ENCODE measurements around the gene ERGIC3.
"Not testable (repeated sequence)": the region's sequence is repeated elsewhere in the genome, so short reads cannot be mapped to it uniquely, and the experiment has no call there.

Gene ERGIC3

GRCh38 chr20:35523298-35523888 lies 18.5 kb upstream of the ERGIC3 start:
- DNase-seq = peak in 1 of 4 experiments; percentile 15

GRCh38 chr20:35525639-35526038 lies 16.2 kb upstream of the ERGIC3 start:
- no peak for DNase-seq

DNA sequence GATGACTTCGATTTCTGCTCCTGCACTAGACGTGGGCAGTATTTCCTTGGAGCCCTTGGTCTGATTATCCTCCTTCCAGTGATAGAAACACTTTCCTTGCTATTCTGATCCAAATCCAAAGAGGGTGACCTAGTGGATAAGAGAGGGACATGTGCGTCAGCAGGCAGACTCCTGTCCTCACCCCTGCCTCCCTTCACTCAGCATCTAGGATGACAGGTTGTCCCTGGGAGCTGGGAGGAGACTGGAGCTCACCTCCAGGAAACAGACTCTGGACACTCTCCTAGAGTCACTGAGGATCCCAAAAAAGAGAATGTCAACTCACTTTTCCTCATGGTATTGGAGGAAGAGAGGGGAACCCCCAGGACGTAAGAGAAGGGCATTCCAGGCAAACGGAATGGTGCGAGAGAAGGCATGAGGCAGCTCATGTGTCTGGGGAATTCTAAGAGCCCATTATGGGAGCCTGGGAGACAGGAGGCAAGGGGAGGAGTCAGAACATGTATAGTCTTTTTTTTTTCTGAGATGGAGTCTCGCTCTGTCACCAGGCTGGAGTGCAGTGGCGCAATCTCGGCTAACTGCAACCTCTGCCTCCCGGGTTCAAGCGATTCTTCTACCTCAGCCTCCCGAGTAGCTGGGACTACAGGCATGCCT lies 14.6 kb upstream of the ERGIC3 start:
- no peak for DNase-seq

DNA sequence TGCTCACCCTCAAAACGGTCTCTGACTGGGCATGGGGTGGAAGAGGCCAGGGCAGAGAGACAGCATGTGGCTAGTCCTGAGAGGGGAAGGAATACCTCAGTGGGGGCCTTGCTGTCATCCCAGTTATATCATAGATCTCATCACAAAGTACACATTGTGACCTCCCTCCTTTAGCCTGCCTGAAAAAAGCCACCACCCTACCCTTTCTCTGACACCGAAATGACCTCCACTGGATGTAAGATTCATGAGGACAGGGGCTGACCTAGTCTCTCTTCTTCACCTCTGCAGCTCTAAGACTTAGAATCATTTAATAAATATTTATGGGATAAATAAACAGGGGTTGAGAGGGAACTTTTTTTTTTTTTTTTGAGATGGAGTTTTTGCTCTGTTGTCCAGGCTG lies 12.3 kb upstream of the ERGIC3 start, which contains the start of gene C20orf173:
C20orf173 (minus strand) TSS at position 101 of the 400 bp plus-strand sequence. CDS start 279 bp downstream, outside the sequence.
- no peak for DNase-seq

DNA sequence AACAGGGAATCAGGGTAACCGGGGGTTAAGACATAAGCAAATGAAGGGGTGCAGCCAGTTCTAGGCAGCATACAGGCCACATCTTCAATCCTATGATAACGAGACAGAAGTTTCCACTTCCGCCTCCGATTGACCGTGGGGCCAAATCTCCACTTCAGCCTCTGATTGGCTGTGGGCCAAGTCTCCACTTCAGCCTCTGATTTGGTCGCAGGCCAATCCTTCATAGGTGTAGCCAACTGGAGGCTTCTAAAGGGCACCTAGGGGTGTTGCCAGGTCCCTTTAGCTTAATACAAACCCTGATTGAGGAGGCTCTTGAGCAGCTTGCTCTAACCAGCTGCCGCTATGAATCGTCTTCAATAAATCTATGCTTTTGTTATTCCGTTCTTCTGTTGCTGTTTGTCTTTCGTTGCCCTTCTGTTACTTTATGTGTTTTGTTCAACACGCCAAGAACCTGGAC lies 2.1 kb upstream of the ERGIC3 start:
- DNase-seq = no peak

- no peak for DNase-seq
These were observed 628 bp upstream of the ERGIC3 start for GRCh38 chr20:35541118-35541782.

DNA sequence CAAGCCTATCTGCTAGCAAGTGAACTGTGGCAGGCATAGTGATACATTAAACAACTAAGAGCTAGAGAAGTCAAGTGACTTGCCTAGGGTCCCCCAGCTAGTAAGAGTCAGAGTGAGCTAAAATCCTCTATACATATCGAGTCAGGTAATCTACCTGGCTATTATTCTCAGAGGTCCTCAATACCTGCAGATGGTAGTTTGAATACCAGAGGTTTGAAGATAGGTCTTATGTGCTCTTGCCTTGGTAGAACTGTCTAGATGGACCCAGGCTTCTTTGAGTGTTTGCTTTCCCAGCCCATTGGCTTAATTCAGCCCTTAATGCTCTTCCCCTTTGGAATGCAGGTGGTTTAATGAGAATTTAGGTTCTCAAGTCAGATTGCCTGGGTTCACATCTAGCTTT lies 1.1 kb downstream of the ERGIC3 start:
- DNase-seq = no peak

- DNase-seq = no peak
These were observed 2.6 kb downstream of the ERGIC3 start for GRCh38 chr20:35544436-35544835.

- not testable (repeated sequence) for DNase-seq
These were observed 3.1 kb downstream of the ERGIC3 start for GRCh38 chr20:35544941-35545340.

DNA sequence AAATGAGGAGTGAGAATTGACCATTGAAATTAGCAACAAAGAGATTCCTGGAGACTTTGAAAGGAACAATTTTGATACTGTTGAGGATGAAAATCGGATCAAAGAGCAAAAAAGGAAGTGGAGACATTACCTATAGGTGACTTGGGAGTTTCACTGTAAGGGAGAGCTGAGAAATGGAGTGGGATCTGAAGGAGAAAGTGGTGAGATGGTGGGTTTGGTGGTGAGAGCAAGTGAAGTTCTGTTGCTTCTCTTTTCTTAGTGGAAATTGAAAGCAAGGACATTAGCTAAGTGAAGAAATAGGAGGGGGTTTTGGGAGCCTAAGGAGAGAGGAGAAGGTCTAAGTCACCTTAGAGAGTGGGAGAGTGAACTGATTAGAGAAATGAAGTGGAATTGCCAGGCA lies 4.2 kb downstream of the ERGIC3 start:
- DNase-seq = no peak

- DNase-seq = no peak
These were observed 5.5 kb downstream of the ERGIC3 start for GRCh38 chr20:35547329-35547728.

DNA sequence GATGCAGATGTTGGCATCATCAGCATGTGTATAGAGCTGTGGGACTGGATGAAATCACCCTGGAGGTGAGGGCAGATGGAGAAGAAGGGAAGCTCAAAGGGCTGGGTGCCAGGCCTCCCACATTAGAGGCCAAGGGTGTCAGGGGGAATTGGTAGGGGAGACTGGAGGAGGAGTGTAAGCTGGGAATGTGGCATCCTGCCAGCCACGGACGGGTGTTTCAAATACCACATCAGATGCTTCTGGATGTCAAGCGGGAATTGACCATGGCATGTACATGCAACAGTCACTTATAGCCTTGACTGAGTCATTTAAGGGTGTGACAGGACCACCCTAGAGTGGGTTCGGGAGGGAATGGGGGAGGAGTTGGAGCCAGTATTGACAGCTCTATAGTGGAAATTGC lies 9.6 kb downstream of the ERGIC3 start:
- DNase-seq = no peak

DNA sequence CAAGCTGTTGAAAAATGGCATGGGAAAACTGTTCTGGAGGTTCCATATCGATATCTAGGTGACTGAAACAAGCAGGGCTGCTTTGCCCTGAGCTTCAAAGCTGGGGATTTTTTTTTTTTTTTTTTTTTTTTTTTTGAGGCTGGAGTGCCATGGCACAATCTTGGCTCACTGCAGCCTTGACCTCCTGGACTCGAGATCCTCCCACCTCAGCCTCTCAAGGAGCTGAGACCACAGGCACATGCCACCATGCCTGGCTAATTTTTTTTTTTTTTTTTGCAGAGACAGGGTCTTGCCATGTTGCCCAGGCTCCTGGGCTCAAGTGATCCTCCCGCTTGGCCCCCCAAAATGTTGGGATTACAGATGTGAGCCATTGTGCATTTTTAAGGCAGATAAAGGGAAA lies 11.0 kb downstream of the ERGIC3 start:
- no peak for DNase-seq

DNA sequence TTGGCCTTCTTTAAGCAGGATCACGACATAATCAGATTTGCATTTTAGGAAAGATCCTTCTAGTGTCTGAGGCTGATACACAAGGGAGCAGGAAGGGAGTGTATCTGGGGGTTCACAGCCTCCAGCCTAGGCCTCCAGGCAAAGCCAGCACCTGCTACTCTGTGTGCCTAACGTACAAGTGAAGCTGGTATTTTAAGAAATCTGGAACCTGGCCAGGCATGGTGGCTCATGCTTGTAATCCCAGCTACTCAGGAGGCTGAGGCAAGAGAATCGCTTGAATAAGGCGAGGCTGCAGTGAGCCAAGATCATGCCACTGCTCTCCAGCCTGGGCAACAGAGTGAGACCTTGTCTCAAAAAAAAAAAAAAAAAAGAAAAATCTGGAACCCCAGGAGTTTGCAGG lies 13.6 kb downstream of the ERGIC3 start:
- DNase-seq = not testable (repeated sequence)

DNA sequence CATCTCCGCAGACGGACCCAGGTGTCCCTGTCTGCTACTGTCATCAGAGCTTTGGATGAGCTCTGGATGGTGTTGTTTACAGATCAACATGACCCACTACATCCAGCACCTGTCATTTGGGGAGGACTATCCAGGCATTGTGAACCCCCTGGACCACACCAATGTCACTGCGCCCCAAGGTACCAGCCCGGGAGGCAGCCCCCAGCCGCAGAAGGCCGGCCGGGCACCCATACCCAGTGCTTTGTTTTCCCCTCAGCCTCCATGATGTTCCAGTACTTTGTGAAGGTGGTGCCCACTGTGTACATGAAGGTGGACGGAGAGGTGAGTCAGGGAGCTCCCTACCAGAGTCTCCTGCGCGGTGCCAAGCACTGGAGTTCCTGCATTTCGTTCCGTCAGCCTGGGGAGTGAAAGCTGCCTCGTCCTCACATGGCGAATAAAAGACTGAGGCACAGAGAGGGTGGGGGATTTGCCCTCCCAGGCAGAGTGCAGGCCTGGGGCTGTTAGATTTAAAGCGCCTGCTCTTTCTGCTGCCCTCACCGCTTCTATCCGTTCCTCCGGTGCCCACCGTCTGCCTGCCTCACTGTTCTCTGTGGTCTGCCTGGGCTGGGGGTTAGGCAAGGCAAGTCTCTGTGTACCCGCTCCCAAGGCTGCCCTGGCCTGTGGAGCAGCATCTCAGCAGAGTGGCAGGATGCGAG lies 14.2 kb downstream of the ERGIC3 start:
- DNase-seq = no peak

DNA sequence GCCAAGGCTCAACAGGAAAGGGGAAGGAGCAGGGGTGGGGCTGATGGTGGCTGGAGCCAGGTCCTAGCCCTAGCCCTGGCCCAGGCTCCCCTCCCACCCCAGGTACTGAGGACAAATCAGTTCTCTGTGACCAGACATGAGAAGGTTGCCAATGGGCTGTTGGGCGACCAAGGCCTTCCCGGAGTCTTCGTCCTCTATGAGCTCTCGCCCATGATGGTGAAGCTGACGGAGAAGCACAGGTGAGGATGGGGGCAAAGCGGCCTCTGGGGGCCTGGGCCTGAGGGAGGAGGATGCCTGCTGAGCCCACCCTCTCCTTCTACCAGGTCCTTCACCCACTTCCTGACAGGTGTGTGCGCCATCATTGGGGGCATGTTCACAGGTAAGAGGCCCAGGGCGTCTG lies 15.0 kb downstream of the ERGIC3 start:
- no peak for DNase-seq

- DNase-seq = no peak
These were observed 16.6 kb downstream of the ERGIC3 start for GRCh38 chr20:35558451-35558850.

- DNase-seq = no peak
These were observed 17.3 kb downstream of the ERGIC3 start for GRCh38 chr20:35559042-35559693.

- no peak for DNase-seq
These were observed 18.2 kb downstream of the ERGIC3 start for GRCh38 chr20:35560105-35560511.

DNA sequence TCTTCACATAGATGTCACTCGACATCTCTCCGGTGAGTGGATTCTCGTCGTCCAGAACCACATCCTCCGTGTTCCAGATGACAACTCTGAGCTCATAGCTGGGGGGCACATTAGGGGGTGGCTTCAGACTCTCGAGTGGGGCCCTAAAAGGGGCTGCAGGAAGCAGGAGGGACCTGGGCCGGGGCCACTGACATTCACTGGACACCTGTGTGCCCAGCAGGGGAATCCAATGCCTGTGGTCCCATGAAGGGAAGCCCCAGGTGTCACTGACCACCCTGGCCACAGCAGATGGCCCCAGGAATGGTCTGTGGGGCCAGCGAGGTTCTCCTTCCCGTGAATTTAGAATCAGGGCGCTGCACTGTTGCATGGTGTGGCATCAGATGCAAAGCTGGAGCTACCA lies 18.7 kb downstream of the ERGIC3 start:
- no peak for DNase-seq

GRCh38 chr20:35561268-35561667 lies 19.4 kb downstream of the ERGIC3 start:
- DNase-seq = no peak

DNA sequence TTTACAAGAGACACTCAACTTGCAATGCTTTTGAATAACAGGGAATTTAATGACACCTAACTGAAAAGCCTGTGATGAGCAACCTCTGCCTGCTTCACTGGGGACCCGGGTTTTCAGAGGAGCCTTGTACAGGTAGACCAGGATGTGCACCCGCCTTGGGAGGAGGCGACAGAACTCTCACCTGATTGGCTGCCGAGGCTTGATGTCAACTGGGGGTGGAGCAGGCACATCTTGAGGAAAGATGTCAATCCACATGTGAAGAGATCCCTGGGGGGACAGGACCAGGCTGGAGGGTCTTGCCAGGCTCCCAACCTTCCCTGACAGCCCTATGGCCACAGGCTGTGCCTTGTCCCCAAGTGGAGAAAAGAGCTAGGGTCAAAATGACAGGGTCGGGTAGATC lies 19.8 kb downstream of the ERGIC3 start:
- no peak for DNase-seq

GRCh38 chr20:35562541-35563110 lies 20.7 kb downstream of the ERGIC3 start:
- DNase-seq = no peak

Measured in activated naive CD4-positive, alpha-beta T cell (primary cell).